ENCODE results near the gene MGMT.

The MGMT gene

GRCh38 chr10:129706523-129706922, 239.5 kb downstream of the MGMT start:
- DNase-seq, result no peak

- DNase-seq, result no peak
Observed at GRCh38 chr10:129707406-129708388, 240.7 kb downstream of the MGMT start.

- DNase-seq, result no peak
Observed at GRCh38 chr10:129709101-129709500, 242.1 kb downstream of the MGMT start.

GRCh38 chr10:129709627-129710509, 242.8 kb downstream of the MGMT start:
- no peak for DNase-seq

- DNase-seq, result no peak
Observed at GRCh38 chr10:129710510-129710847, 243.4 kb downstream of the MGMT start.

- DNase-seq, result no peak
Observed at GRCh38 chr10:129711291-129711690, 244.2 kb downstream of the MGMT start.

- no peak for DNase-seq
Observed at GRCh38 chr10:129712000-129712399, 245.0 kb downstream of the MGMT start.

GRCh38 chr10:129713659-129714265, 246.7 kb downstream of the MGMT start:
- DNase-seq, result no peak

GRCh38 chr10:129715805-129716204, 248.8 kb downstream of the MGMT start:
- DNase-seq, result no peak

GRCh38 chr10:129716211-129716681, 249.2 kb downstream of the MGMT start:
- DNase-seq, result no peak

- no peak for DNase-seq
Observed at GRCh38 chr10:129716881-129717280, 249.8 kb downstream of the MGMT start.

- no peak for DNase-seq
Observed at GRCh38 chr10:129717816-129718547, 250.9 kb downstream of the MGMT start.

- DNase-seq, result no peak
Observed at GRCh38 chr10:129718548-129719414, 251.7 kb downstream of the MGMT start.

- DNase-seq, result no peak
Observed at GRCh38 chr10:129719415-129719739, 252.3 kb downstream of the MGMT start.

- DNase-seq, result no peak
Observed at GRCh38 chr10:129719889-129720590, 253.0 kb downstream of the MGMT start.

- no peak for DNase-seq
Observed at GRCh38 chr10:129725011-129725410, 258.0 kb downstream of the MGMT start.

- DNase-seq, result no peak
Observed at GRCh38 chr10:129725482-129725881, 258.4 kb downstream of the MGMT start.

- DNase-seq, result no peak
Observed at GRCh38 chr10:129725890-129726631, 259.0 kb downstream of the MGMT start.

GRCh38 chr10:129727071-129727470, 260.0 kb downstream of the MGMT start:
- DNase-seq, result no peak
